ENCODE data around the gene FKBP5. TPM values are rescaled to one million over a fixed set of nuclear protein-coding genes. Genes with fewer than 3 reads are reported as not detected.

The FKBP5 gene
- total RNA-seq, 4 donors from 2014 or later, result 65.0 to 273 (median 103) TPM

DNA sequence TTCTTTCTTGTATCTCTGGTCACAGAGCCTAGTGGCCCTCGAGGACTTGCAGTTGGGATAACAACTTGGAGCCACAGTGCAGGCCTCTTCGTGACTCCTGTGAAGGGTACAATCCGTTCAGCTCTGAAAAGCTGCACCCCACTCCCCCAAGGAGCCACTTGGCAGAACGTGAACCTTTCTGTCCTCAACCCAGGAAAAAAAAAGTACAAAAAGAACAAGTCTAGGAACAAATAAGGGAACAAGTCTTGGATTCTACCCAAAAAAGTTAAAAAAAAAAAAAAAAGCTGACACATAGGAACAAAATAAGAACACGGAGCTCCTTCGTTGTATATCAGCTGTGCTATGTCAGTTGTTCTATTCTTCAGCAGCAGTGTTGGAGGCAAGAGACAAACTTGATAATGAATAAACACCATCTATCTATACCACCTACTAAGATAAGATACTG, 98.1 kb downstream of the FKBP5 start:
- H3K36me3 ChIP-seq, result peaks cover 29 to 100% (median 38%) of the 10 kb centered on the region in 3 donors
- DNase-seq, result no peak
- H3K27ac ChIP-seq, result peak overlapping the region; percentile 66 to 92 (median 86)
- peaks cover 34 to 100% (median 84%) of the 10 kb centered on the region in 3 donors for H3K4me1 ChIP-seq
- no peaks in the 10 kb centered on the region for H3K9me3 ChIP-seq
- no peaks in the 10 kb centered on the region for H3K27me3 ChIP-seq
- WGBS, 2 donors, result 29 to 48% methylated on average over 4 to 6 of the region's 6 CpGs
- no peak overlapping the region for H3K4me3 ChIP-seq
- intact Hi-C loops (cut with DNase I), result no loop called here
- no peak for TF ChIP-seq POLR2A (IDR thresholded peaks at IDR 0.05)
- TF ChIP-seq, protein P1, sequence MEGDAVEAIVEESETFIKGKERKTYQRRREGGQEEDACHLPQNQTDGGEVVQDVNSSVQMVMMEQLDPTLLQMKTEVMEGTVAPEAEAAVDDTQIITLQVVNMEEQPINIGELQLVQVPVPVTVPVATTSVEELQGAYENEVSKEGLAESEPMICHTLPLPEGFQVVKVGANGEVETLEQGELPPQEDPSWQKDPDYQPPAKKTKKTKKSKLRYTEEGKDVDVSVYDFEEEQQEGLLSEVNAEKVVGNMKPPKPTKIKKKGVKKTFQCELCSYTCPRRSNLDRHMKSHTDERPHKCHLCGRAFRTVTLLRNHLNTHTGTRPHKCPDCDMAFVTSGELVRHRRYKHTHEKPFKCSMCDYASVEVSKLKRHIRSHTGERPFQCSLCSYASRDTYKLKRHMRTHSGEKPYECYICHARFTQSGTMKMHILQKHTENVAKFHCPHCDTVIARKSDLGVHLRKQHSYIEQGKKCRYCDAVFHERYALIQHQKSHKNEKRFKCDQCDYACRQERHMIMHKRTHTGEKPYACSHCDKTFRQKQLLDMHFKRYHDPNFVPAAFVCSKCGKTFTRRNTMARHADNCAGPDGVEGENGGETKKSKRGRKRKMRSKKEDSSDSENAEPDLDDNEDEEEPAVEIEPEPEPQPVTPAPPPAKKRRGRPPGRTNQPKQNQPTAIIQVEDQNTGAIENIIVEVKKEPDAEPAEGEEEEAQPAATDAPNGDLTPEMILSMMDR (IDR thresholded peaks at IDR 0.05), result no peak

DNA sequence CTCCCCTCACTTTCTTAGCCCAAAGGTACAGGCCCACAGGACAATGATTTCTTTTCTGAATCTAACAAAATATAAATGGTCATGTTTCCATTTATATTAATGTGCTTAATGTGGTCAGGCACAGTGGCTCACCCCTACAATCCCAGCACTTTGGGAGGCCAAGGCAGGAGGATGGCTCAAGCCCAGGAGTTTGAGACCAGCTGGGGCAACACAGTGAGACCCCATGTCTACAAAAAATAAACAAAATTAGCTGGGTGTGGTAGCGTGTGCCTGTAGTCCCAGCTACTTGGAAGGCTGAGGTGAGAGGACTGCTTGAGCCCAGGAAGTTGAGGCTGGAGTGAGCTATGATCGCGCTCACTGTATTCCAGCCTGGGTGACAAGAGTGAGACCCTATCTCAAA, 98.8 kb downstream of the FKBP5 start:
- TF ChIP-seq, protein P1 (IDR thresholded peaks at IDR 0.05), result no peak
- TF ChIP-seq POLR2A (IDR thresholded peaks at IDR 0.05), result no peak
- H3K4me1 ChIP-seq, result peaks cover 34 to 100% (median 85%) of the 10 kb centered on the region in 3 donors
- no peaks in the 10 kb centered on the region for H3K9me3 ChIP-seq
- intact Hi-C loops (cut with DNase I), result no loop called here
- WGBS, 2 donors, result 92 to 100% methylated on average over 3 of the region's 3 CpGs
- peaks cover 29 to 97% (median 33%) of the 10 kb centered on the region in 3 donors for H3K36me3 ChIP-seq
- H3K27me3 ChIP-seq, result no peaks in the 10 kb centered on the region
- DNase-seq, result no peak
- H3K4me3 ChIP-seq, result no peak overlapping the region
- H3K27ac ChIP-seq, result peak overlapping the region; percentile 66 to 92 (median 86)

DNA sequence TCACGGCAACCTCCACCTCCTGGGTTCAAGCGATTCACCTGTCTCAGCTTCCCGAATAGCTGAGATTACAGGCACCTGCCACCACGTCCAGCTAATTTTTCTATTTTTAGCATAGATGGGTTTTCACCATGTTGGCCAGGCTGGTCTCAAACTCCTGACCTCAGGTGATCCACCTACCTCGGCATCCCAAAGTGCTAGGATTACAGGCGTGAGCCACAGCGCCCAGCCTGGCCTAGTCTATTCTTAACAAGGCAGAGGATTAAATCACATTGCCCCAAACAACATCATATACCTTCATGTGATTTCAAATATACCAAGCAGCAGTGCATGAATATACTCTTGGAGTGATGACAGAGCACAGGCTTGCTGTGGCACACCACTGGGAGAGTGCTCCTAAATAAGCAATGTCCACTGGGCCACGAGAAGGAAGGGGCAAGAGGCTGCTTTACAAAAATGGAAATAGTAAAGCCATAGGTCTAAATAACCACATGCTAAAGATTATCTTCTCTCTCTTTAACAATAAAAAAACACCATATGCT, 99.4 kb downstream of the FKBP5 start:
- peaks cover 29 to 97% (median 33%) of the 10 kb centered on the region in 3 donors for H3K36me3 ChIP-seq
- peak overlapping the region; percentile 66 to 92 (median 86) for H3K27ac ChIP-seq
- WGBS, 2 donors, result 90 to 98% methylated on average over 8 of the region's 8 CpGs
- H3K4me1 ChIP-seq, result peaks cover 34 to 100% (median 88%) of the 10 kb centered on the region in 3 donors
- no peak for TF ChIP-seq POLR2A (IDR thresholded peaks at IDR 0.05)
- TF ChIP-seq, protein P1 (IDR thresholded peaks at IDR 0.05), result no peak
- no peak for DNase-seq
- intact Hi-C loops (cut with DNase I), result no loop called here
- H3K4me3 ChIP-seq, result no peak overlapping the region
- no peaks in the 10 kb centered on the region for H3K27me3 ChIP-seq
- no peaks in the 10 kb centered on the region for H3K9me3 ChIP-seq

DNA sequence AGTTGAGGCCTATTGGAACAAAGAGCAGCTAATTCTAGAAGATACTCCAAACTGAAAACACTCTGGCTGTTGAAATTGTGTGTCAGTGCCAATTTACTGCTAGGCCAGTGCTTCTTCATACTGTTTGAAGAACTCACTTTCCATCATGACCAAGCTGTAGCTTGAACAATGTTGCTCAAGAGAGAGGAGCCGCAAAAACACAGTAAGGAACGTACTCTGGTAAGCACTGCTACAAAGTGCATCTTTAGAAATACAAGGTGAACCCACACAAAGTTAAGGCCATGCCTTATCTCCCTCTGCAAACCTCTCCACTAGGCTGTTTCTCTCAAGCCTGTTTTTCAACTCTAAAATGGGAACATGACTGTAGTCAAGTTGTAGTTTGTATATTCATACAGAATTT, 101.5 kb downstream of the FKBP5 start:
- no peak overlapping the region for H3K4me3 ChIP-seq
- peak overlapping the region; percentile 38 to 89 (median 82) for H3K27ac ChIP-seq
- intact Hi-C loops (cut with DNase I), result no loop called here
- no peak for TF ChIP-seq POLR2A (IDR thresholded peaks at IDR 0.05)
- TF ChIP-seq, protein P1 (IDR thresholded peaks at IDR 0.05), result no peak
- no peaks in the 10 kb centered on the region for H3K9me3 ChIP-seq
- peaks cover 26 to 94% (median 77%) of the 10 kb centered on the region in 3 donors for H3K4me1 ChIP-seq
- 79 to 88% methylated on average over 2 of the region's 2 CpGs for WGBS, 2 donors
- peaks cover 17 to 95% (median 24%) of the 10 kb centered on the region in 3 donors for H3K36me3 ChIP-seq
- no peaks in the 10 kb centered on the region for H3K27me3 ChIP-seq
- no peak for DNase-seq

DNA sequence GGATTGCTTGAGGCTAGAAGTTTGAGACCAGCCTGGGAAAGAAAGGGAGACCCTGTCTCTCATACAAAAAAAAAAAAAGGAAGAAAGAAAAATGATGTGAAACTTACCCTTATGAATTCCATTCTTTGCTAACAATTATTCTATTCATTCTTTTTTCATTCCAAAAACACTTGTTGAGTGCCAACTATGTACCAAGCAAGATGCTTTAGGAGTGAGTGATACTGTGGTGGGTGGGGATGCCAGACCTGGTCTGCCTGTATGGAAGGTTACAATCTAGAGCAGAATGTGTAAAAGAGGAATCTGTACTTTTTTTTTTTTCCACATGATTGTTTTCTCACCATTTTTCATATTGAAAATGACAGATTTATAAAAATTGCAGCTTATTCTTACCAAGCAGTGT, 102.2 kb downstream of the FKBP5 start:
- TF ChIP-seq POLR2A (IDR thresholded peaks at IDR 0.05), result no peak
- TF ChIP-seq, protein P1 (IDR thresholded peaks at IDR 0.05), result no peak
- Histone ChIP-seq H3K9me3 (no peaks in the 10 kb centered on the region), H3K27ac (peak overlapping the region; percentile 38 to 89 (median 82)), H3K4me3 (no peak overlapping the region), H3K4me1 (peaks cover 23 to 92% (median 71%) of the 10 kb centered on the region in 3 donors), H3K36me3 (peaks cover 21 to 95% (median 22%) of the 10 kb centered on the region in 3 donors), H3K27me3 (no peaks in the 10 kb centered on the region)
- intact Hi-C loops (cut with DNase I), result no loop called here
- DNase-seq, result no peak

Data from esophagus squamous epithelium (tissue), 5 donors.